Chondrocyte (in vitro differentiated cells): ENCODE data around the gene SYMPK. TPM values are rescaled to one million over a fixed set of nuclear protein-coding genes. Genes with fewer than 3 reads are reported as not detected.

Experiments used
- DNase-seq: peaks from one replicate; pipeline ENCODE4 v3.0.0; 2021; ENCODE audit warnings: mixed read lengths, low spot score
- H3K27ac Mint-ChIP-seq: one replicate; pipeline ENCODE4 v1.8.0; 2021; ENCODE audit warnings: mild to moderate bottlenecking, moderate library complexity, mixed read lengths; ENCODE audit not compliant: unreplicated experiment
- H3K27me3 Mint-ChIP-seq: 2 replicates; pipeline ENCODE4 v1.8.0; 2021; ENCODE audit warnings: low read depth, mixed read lengths
- H3K36me3 Mint-ChIP-seq: 2 replicates; pipeline ENCODE4 v1.8.0; 2021; ENCODE audit warnings: low read depth, mixed read lengths
- H3K4me1 Mint-ChIP-seq: 2 replicates; pipeline ENCODE4 v1.8.0; 2021; ENCODE audit warnings: low read depth, mild to moderate bottlenecking, mixed read lengths
- H3K4me3 Mint-ChIP-seq: one replicate; pipeline ENCODE4 v1.8.0; 2021; ENCODE audit warnings: mild to moderate bottlenecking, moderate library complexity, mixed read lengths; ENCODE audit not compliant: unreplicated experiment
- H3K9me3 Mint-ChIP-seq: 2 replicates; pipeline ENCODE4 v1.8.0; 2021; ENCODE audit warnings: low read depth, mixed read lengths
- CTCF ChIP-seq: fragments of 200-600 bp; sonication (generic); IDR thresholded peaks from 2 replicates; pipeline ENCODE4 v1.5.0; 2021; ENCODE audit warnings: antibody characterized with exemption, mild to moderate bottlenecking, moderate library complexity
- total RNA-seq: library from RNA; stranded (reverse); gene quantifications from 3 replicates; pipeline ENCODE4 v1.2.1, GENCODE V29; 2021

SYMPK gene
- total RNA-seq, 1 donor from 2014 or later = 56.5 TPM

GRCh38 chr19:45791744-45792469 lies 71.0 kb downstream of the SYMPK start:
- no peak for TF ChIP-seq CTCF
- Mint-ChIP-seq H3K4me1 (peaks cover 21% of the 10 kb centered on the region), H3K9me3 (no peaks in the 10 kb centered on the region), H3K27ac (peak overlapping the region; percentile 84), H3K36me3 (peaks cover 16% of the 10 kb centered on the region), H3K4me3 (peak overlapping the region; percentile 97), H3K27me3 (no peaks in the 10 kb centered on the region)
- no peak for DNase-seq

- Mint-ChIP-seq H3K36me3 (peaks cover 22% of the 10 kb centered on the region), H3K4me3 (peak overlapping the region; percentile 97), H3K27me3 (no peaks in the 10 kb centered on the region), H3K4me1 (peaks cover 21% of the 10 kb centered on the region), H3K27ac (peak overlapping the region; percentile 2), H3K9me3 (no peaks in the 10 kb centered on the region)
- no peak for TF ChIP-seq CTCF
- DNase-seq = no peak
These were observed 72.0 kb downstream of the SYMPK start for GRCh38 chr19:45790942-45791341.

- no peak overlapping the region for H3K27ac Mint-ChIP-seq
- DNase-seq = no peak
- H3K4me3 Mint-ChIP-seq = no peak overlapping the region
These were observed 73.7 kb downstream of the SYMPK start for GRCh38 chr19:45789035-45789786.

GRCh38 chr19:45786533-45786894 lies 76.4 kb downstream of the SYMPK start:
- Mint-ChIP-seq H3K4me1 (peaks cover 31% of the 10 kb centered on the region), H3K27ac (no peak overlapping the region), H3K4me3 (no peak overlapping the region), H3K27me3 (no peaks in the 10 kb centered on the region), H3K9me3 (no peaks in the 10 kb centered on the region), H3K36me3 (peaks cover 24% of the 10 kb centered on the region)
- no peak for TF ChIP-seq CTCF
- DNase-seq = no peak

More at GRCh38 chr19:45789035-45789786, 73.7 kb downstream of the SYMPK start:
- peaks cover 27% of the 10 kb centered on the region for H3K4me1 Mint-ChIP-seq
- no peaks in the 10 kb centered on the region for H3K9me3 Mint-ChIP-seq
- H3K36me3 Mint-ChIP-seq = peaks cover 22% of the 10 kb centered on the region
- H3K27me3 Mint-ChIP-seq = no peaks in the 10 kb centered on the region
- no peak for TF ChIP-seq CTCF

GRCh38 chr19:45785781-45786532 lies 77.0 kb downstream of the SYMPK start:
- Mint-ChIP-seq H3K36me3 (peaks cover 24% of the 10 kb centered on the region), H3K9me3 (no peaks in the 10 kb centered on the region)

More at GRCh38 chr19:45785781-45786532, 77.0 kb downstream of the SYMPK start:
- Mint-ChIP-seq H3K4me1 (peaks cover 29% of the 10 kb centered on the region), H3K27me3 (no peaks in the 10 kb centered on the region), H3K27ac (no peak overlapping the region), H3K4me3 (no peak overlapping the region)
- DNase-seq = no peak
- no peak for TF ChIP-seq CTCF
